Activated CD8-positive, alpha-beta memory T cell treated with anti-CD3 and anti-CD28 coated beads, Interleukin-2, amount 50 U/mL, for 48 hours (primary cell): Measurements from ENCODE around the gene C18orf63.
"Not testable (repeated sequence)": the region's sequence is repeated elsewhere in the genome, so short reads cannot be mapped to it uniquely, and the experiment has no call there.

ENCODE experiments used
- DNase-seq: peaks from one replicate; pipeline ENCODE4 v3.0.0-alpha.2; 2020

The C18orf63 gene

GRCh38 chr18:74315464-74316256, at the start of gene C18orf63:
TSS of gene C18orf63 (plus strand) at chr18:74315839. CDS start at chr18:74317866, 2,027 bp downstream.
- no peak for DNase-seq

- DNase-seq = no peak
These were observed 49.5 kb upstream of the C18orf63 start for GRCh38 chr18:74266161-74266560.

- DNase-seq = no peak
These were observed 47.5 kb upstream of the C18orf63 start for GRCh38 chr18:74268175-74268574.

- DNase-seq = no peak
These were observed 46.6 kb upstream of the C18orf63 start for GRCh38 chr18:74268933-74269620.

- DNase-seq = no peak
These were observed 44.0 kb upstream of the C18orf63 start for GRCh38 chr18:74271635-74272034.

- no peak for DNase-seq
These were observed 42.2 kb upstream of the C18orf63 start for GRCh38 chr18:74273394-74273793.

GRCh38 chr18:74274700-74275099, 40.9 kb upstream of the C18orf63 start:
- DNase-seq = no peak

GRCh38 chr18:74275736-74276135, 39.9 kb upstream of the C18orf63 start:
- no peak for DNase-seq

GRCh38 chr18:74276609-74277008, 39.0 kb upstream of the C18orf63 start:
- DNase-seq = no peak

- no peak for DNase-seq
These were observed 38.3 kb upstream of the C18orf63 start for GRCh38 chr18:74277296-74277695.

GRCh38 chr18:74278058-74278457, 37.6 kb upstream of the C18orf63 start:
- DNase-seq = no peak

- DNase-seq = no peak
These were observed 36.7 kb upstream of the C18orf63 start for GRCh38 chr18:74278983-74279382.

GRCh38 chr18:74281011-74281979, 34.3 kb upstream of the C18orf63 start:
- no peak for DNase-seq

- DNase-seq = no peak
These were observed 33.5 kb upstream of the C18orf63 start for GRCh38 chr18:74281980-74282754.

GRCh38 chr18:74282755-74283554, 32.7 kb upstream of the C18orf63 start:
- no peak for DNase-seq

GRCh38 chr18:74283646-74284045, 32.0 kb upstream of the C18orf63 start:
- no peak for DNase-seq

- no peak for DNase-seq
These were observed 31.3 kb upstream of the C18orf63 start for GRCh38 chr18:74284191-74284979.

- no peak for DNase-seq
These were observed 30.7 kb upstream of the C18orf63 start for GRCh38 chr18:74284980-74285355.

- not testable (repeated sequence) for DNase-seq
These were observed 30.1 kb upstream of the C18orf63 start for GRCh38 chr18:74285583-74285982.

- no peak for DNase-seq
These were observed 29.4 kb upstream of the C18orf63 start for GRCh38 chr18:74286106-74286855.
